UCSD-AML1 (cell line): ENCODE measurements around the gene YWHAB.
"Not testable (repeated sequence)": the region's sequence is repeated elsewhere in the genome, so short reads cannot be mapped to it uniquely, and the experiment has no call there.

Experiments used
- DNase-seq: peaks from one replicate; lab custom pipeline; 2025; ENCODE audit not compliant: unreplicated experiment; lab: John Stamatoyannopoulos, UW

The YWHAB gene

GRCh38 chr20:44866703-44867335 is 18.7 kb upstream of the YWHAB start:
- no peak for DNase-seq

DNA sequence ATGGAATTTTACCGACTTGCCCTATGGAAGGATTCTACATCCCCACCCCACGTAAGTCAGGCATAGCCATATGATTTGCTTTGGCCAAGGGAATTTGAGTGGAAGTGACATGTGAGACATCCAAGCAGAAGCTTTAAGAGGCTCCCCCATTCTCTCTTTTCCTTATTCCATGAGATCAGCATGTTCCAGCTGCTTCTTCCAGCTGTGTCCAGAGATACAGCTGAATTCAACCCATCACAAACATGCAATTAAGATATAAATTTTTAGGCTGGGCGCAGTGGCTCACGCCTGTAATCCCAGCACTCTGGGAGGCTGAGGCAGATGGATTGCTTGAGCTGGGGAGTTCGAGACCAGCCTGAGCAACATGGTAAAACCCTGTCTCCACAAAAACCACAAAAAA is 16.0 kb upstream of the YWHAB start:
- no peak for DNase-seq

- not testable (repeated sequence) for DNase-seq
Observed at GRCh38 chr20:44882360-44882759, 3.1 kb upstream of the YWHAB start.

DNA sequence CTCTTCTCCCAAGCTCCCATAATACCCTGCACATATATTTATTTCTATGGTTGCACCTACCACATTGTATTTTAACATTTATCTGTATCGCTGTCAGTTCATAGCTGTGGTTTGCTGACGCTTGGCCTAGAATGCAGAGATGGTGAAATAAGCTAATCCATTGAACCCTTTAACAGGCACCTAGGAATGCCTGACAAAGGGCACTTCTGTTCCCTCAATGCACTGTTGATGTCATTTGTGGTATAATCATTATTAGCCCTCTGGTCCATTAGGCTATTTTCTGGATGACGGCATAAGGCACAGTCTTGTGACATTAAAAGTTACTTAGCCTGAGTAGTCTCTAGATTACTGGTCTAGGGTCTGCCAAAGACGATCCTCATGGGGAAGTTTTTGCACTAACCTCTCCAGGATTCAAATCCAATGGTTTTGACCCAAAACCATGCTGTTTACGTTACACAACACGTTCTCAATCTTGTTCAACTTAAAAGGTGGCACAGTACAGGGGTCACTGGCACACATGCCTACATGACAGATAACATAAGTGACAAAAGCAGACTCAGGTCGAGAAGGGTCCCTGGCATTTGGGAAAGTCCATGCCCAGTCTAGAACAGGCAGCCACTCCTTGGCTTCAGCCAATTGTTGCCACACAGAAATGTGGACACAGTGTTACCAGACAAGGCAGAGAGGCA is 2.1 kb upstream of the YWHAB start:
- no peak for DNase-seq

GRCh38 chr20:44884907-44885391 is 556 bp upstream of the YWHAB start:
- DNase-seq, result no peak

DNA sequence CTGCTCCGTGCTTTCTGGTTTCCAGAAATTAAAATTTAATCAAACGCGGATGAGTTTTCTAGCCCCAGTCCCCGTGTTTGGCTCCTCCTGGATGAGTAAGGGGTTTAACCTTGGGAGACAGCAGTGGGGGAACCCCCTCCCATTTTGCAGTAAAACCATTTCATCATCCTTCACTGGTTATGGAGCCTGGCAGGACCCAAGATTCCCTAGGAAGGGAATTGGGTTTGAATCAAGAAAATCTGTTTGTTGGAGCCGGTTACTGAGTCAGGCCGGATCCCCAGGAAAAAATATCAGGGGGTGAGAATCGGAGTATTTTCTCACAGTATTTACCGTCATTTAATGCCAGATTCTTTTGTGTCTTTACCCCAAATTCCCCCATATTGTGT is 754 bp downstream of the YWHAB start:
- no peak for DNase-seq

- DNase-seq, result no peak
Observed at GRCh38 chr20:44886828-44887227, 1.3 kb downstream of the YWHAB start.

DNA sequence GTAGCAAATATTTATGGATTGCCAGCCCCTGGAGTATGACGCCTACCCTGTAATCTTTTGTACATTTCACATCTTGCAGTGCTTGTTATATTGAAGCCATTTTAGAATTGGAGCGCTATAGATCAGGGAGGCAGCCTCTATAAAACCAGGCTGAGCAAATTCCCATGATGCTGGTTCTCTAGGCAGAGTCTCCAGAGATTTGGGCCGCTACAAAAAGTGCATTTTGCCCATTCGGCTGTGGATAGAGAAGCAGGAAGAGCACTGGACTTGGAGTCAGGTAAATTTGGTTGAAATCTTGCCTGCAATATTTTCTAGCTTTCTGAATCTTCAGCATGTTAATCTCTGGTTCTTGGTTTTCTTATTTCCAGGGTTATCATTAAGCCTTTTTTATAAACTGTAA is 2.0 kb downstream of the YWHAB start:
- no peak for DNase-seq

DNA sequence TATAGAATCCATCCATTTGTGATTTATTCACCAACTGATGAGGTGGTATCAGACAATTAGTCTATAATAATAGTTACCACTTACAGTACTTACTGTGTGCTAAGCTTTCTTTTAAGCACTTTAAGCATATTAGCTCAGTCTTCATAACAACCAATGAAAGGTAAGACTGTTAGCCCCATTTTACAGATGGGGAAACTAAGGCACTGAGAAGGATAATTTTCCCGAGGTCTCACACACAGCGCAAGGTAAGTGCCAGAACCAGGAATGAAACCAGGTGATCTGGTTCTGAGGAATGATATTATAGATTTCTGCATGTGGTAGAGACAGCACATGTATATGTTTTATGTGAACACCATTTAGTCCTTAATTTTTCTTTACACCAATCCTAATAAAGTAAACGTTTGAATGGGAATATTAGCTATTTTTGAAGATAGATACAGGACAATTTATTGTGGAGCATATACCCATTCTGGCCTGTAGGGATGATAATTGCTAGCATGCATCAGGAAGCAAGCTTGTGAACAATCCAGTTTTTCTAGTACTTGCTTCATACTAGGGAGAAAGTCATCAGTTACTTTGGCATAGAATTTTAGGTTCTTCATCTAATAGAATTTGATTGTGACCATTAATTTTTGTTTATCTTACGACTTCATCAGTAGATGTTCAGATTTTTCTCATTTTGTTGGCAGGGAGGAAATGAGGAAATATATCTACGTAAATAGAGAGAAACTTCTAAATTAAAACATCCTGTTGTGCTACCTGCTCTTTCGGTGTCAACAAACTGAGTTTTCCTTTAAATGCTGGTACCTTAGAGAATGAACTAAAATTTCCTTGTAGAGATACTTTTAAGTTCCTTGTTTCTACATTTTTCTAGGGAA is 3.0 kb downstream of the YWHAB start:
- DNase-seq, result no peak

DNA sequence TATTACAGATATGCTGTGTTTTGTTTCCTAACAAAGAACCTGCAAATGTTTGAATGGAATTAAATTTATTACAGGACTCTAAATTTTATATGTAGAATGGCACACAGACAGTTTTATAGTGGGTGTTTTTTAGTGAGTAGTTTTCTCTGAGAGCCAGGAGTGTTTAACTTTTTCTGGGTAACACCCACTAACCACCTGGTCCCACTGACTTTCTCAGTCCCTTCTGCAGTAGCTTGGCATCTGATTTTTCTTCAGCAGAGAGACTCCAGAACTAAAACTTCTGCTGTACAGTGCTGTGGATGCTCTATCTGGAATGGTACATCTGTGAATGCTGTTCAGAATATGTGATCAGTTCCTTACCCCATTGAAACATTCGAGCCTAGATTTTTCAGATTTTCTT is 6.3 kb downstream of the YWHAB start:
- no peak for DNase-seq

DNA sequence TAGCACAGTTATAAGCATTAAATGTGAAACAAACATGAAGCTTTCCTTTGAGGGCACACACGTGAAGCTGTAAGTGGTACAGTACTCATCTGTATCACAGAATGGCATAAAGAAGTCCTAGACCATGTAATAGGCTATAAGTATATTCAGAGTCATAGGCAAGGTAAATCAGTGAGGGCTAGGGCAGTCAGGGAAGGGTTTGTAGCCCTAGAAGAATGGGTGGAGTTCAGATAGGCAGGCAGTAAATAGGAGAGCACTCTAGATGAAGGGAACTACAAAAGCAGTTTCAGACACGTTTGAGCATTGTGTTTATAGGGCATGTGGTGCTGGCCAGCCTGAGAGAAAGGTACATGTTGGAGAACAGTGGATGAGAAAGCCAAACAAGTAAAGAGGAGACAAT is 9.5 kb downstream of the YWHAB start:
- no peak for DNase-seq

DNA sequence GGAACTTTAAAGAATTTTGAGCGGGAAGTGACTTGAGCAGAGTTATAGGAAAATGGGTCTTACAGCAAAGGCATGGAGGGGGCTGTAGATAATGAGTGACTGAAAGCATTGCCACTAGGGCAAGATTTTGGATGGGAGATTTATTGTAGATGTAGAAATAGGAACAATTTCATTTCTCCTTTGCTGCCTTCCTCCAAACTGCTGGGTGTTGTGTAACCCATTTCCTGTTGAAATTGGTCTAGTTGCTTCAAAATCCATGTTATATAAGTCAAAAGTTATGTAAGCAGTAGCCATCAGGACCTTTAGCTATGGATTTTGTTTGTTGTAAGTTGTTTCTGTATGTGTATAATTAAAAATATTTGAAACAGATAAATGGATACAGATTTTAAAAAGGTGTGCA is 11.1 kb downstream of the YWHAB start:
- no peak for DNase-seq

DNA sequence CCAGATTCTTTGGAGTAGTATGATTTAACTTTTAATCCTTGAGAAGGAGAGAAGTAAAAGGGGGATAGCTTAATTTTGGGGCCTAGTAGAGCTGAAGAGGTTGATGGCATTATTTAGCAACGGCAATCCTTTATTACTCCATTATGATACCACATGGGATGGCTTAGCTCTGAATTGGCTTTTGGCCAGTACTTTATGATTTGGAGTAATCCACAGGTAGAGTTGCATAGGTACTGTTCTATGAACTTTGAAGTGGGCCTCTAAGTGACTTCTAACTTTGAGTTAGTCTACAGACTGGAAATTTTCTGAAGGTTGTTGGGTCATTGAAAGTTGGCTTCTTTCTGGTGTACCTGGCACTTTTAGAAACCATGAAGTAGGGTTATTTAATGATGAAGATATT is 11.6 kb downstream of the YWHAB start:
- DNase-seq, result no peak

DNA sequence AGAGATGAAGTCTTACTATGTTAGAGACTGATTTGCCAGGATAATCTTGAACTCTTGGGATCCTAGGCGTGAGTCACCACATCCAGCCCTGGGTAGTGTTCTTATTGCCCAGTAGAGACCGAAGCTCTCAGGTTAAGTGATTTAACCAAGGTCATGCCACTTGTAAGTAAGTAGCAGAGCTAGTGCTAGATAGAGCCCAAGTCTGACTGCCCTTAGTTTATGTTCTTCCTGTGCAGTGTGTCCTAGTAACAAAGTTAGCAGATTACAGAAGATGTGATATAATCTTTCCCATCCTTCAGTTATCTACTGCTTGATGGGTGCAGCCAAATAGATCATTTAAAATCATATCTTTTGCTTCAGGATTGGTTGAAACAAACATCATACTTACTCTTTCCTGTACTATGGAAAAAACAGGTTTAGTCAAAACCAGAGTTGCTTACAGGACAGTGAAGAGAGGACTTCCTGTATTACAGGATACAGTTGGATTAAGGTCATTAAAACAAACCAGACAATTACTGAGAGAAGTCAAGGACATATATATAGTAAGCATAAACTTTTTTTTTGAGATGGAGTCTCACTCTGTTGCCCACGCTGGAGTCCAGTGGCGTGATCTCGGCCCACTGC is 14.8 kb downstream of the YWHAB start:
- no peak for DNase-seq

GRCh38 chr20:44901974-44902373 is 16.5 kb downstream of the YWHAB start:
- DNase-seq, result no peak

DNA sequence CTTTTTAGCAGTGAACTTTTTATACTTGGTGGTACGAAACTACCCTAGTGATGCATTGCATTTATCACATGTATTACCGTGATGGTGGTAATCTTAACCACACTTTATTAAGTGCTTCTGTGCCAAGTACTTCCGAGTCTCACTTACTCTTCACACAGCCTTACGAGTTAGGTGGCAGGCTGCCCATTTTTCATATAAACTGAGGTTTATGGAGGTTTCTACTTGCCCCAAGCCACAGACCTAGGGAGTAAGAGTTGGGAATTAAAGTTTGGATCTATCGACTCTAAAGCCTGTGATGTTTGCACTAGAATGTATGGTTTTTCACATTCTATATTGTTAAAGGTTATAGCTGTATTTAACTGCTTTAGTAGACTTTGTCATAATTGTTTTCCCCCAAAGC is 18.9 kb downstream of the YWHAB start:
- DNase-seq, result no peak

DNA sequence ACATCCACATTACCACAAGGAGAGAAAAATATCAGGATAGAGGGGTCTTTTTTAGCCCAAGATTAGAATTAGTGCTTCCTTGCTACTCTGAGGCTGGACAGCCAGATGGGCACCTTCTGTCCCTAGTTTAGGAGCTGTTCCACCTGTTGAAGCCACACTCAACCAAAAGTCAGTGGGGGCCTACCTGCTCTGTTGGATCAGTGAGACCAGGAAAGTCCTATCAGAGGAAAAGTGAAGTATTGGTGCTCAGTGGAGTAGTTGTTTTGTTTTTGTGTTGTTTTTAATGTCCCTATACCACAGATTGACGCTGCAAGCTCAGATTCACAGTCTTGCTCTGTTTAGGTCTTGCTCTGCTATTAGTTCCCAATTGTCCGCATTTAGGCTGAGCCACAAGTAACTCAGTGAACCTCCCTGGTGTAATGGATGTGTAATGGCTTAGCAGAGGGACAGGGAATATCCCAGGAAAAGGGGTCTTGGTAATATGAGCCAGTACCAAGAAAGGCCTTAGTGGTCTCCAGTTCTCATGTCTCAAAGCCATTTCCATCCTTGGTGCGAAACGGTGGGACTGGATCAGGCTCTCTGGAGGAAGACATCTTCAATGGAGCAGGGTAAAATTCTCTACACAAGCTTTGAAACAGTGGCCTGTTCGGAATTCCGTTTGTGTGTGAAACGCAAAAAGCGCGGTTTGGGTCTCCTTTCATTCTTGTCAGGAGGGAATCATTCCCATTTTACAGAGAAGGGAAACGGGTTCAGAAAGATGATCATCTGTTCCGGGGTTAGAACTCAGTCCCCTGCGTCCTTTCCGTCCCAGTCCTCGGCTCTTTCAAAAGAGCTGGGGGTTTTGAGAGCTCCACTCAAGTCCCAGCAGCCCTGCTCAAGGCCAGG is 23.7 kb downstream of the YWHAB start:
- no peak for DNase-seq

GRCh38 chr20:44909872-44910689 is 24.6 kb downstream of the YWHAB start, which contains the start of gene PABPC1L:
Gene PABPC1L (plus strand): TSS chr20:44910060. CDS start chr20:44910144, 84 bp downstream.
- peak; percentile 77 for DNase-seq

DNA sequence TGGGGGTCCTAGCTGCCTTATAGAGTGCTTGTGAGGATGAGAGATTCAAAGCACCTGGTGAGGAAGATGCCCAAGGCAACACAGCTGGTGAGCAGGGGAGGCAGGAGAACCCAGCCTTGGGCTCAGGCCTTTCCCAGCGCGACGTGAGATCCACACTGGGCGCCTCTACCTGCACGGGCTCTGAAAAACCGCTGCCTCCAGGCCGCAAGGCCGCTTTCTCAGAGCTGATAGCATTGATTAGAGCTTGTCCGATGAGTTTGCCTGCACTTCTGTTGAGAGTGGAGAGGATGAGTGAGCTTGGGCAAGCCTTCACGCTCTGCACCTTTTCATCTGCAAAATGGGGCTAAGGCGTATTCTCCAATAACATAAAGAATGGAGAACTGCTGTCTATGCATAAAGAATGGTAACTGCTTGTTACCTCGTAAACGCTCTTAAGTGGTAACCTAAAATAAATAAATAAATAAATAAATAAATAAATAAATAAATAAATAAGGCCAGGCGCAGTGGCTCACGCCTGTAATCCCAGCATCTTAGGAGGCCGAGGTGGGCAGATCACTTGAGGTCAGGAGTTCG is 25.3 kb downstream of the YWHAB start:
- no peak for DNase-seq
